B cell (primary cell): Measurements from ENCODE around the gene LAMA2.

ENCODE experiments used
- CTCF ChIP-seq: fragments of 200-600 bp; IDR thresholded peaks from one replicate; pipeline ENCODE4 v1.8.0; 2022; ENCODE audit warnings: antibody characterized with exemption, mild to moderate bottlenecking
- EZH2 ChIP-seq: IDR thresholded peaks from 2 replicates; pipeline ENCODE4 v1.6.1; 2012; ENCODE audit warnings: borderline replicate concordance, low read depth, mild to moderate bottlenecking, moderate library complexity, low read length; ENCODE audit not compliant: insufficient read depth, poor library complexity, severe bottlenecking

DNA sequence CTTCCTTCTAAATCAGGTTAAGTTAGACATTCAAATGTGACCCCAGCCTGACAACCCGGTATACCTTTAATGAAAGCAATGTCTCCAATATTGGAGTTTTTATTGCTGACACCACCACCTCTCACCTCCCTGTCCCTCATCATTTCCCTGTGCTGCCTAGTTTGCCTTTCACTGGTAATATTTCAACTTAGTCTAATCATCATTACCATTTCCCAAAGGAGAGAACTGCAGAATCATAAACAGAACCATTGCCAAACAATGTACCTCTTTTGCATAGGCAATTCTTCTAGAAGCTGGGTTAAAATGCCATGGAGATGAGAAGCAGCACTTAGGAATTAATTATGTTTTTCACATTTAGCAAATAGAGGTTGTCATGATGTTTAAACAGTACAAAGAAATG, 370.3 kb downstream of the LAMA2 start:
- no peak for TF ChIP-seq CTCF
- TF ChIP-seq EZH2, result no peak
